NCI-H526 (cell line): ENCODE results near the gene SRPX.

Source experiments
- DNase-seq, 2 experiments: peaks; one replicate each; lab custom pipeline; 2025; lab: John Stamatoyannopoulos, UW

The SRPX gene

GRCh38 chrX:38138900-38139299 is 81.8 kb downstream of the SRPX start:
- DNase-seq = no peak

- no peak for DNase-seq
These were observed 82.3 kb downstream of the SRPX start for GRCh38 chrX:38138157-38138891.

- no peak for DNase-seq
These were observed 91.3 kb downstream of the SRPX start for GRCh38 chrX:38129366-38129765.

- DNase-seq = no peak
These were observed 92.7 kb downstream of the SRPX start for GRCh38 chrX:38127961-38128360.

GRCh38 chrX:38126179-38126578 is 94.5 kb downstream of the SRPX start:
- no peak for DNase-seq

GRCh38 chrX:38124000-38124399 is 96.7 kb downstream of the SRPX start:
- DNase-seq = no peak

GRCh38 chrX:38117485-38117884 is 103.2 kb downstream of the SRPX start:
- no peak for DNase-seq

- DNase-seq = no peak
These were observed 104.0 kb downstream of the SRPX start for GRCh38 chrX:38116706-38117105.

GRCh38 chrX:38112566-38112965 is 108.1 kb downstream of the SRPX start:
- DNase-seq = no peak

GRCh38 chrX:38111196-38111595 is 109.5 kb downstream of the SRPX start:
- no peak for DNase-seq

- no peak for DNase-seq
These were observed 110.4 kb downstream of the SRPX start for GRCh38 chrX:38110231-38110630.

- DNase-seq = no peak
These were observed 111.4 kb downstream of the SRPX start for GRCh38 chrX:38109042-38109898.

- DNase-seq = no peak
These were observed 112.3 kb downstream of the SRPX start for GRCh38 chrX:38108364-38108763.

- DNase-seq = no peak
These were observed 113.5 kb downstream of the SRPX start for GRCh38 chrX:38106991-38107655.

- no peak for DNase-seq
These were observed 115.4 kb downstream of the SRPX start for GRCh38 chrX:38105216-38105725.

- DNase-seq = no peak
These were observed 116.5 kb downstream of the SRPX start for GRCh38 chrX:38103857-38104812.

- no peak for DNase-seq
These were observed 117.8 kb downstream of the SRPX start for GRCh38 chrX:38102875-38103274.

GRCh38 chrX:38102240-38102639 is 118.4 kb downstream of the SRPX start:
- no peak for DNase-seq

- DNase-seq = no peak
These were observed 121.0 kb downstream of the SRPX start for GRCh38 chrX:38099688-38100087.
